Stimulated activated CD4-positive, alpha-beta T cell treated with anti-CD3 and anti-CD28 coated beads, TNF-alpha, amount 100 ng/mL, for 1 hour (primary cell): ENCODE results near the gene P3H3.

Experiments used
- DNase-seq, 3 donors: peaks; one replicate each; pipeline ENCODE4 v3.0.0-alpha.2; 2020; ENCODE audit warnings: low read depth in 3 of 3, low spot score in 1 of 3

Gene P3H3

GRCh38 chr12:6827982-6828780 is at the start of gene P3H3:
Gene P3H3 (plus strand): TSS chr12:6828407. CDS start chr12:6828441, 34 bp downstream.
- no peak for DNase-seq

- peak; percentile 71 to 76 (median 75) for DNase-seq
Measured at GRCh38 chr12:6778574-6779550, 49.3 kb upstream of the P3H3 start.

- DNase-seq: no peak
Measured at GRCh38 chr12:6779708-6780432, 48.3 kb upstream of the P3H3 start.

GRCh38 chr12:6780573-6780972 is 47.6 kb upstream of the P3H3 start:
- no peak for DNase-seq

- DNase-seq: no peak
Measured at GRCh38 chr12:6782119-6782518, 46.1 kb upstream of the P3H3 start.

- no peak for DNase-seq
Measured at GRCh38 chr12:6782850-6783566, 45.2 kb upstream of the P3H3 start.

GRCh38 chr12:6783828-6784227 is 44.4 kb upstream of the P3H3 start:
- no peak for DNase-seq

GRCh38 chr12:6784296-6784695 is 43.9 kb upstream of the P3H3 start:
- DNase-seq: no peak

GRCh38 chr12:6784761-6785160 is 43.4 kb upstream of the P3H3 start:
- no peak for DNase-seq

- DNase-seq: no peak
Measured at GRCh38 chr12:6786416-6787094, 41.7 kb upstream of the P3H3 start.

- no peak for DNase-seq
Measured at GRCh38 chr12:6787309-6787708, 40.9 kb upstream of the P3H3 start.

- DNase-seq: peak; percentile 38 to 56 (median 52)
Measured at GRCh38 chr12:6788972-6789924, 39.0 kb upstream of the P3H3 start, which contains the start of gene CD4. Gene CD4 (plus strand): TSS chr12:6789528. CDS start chr12:6800139, 10,611 bp downstream.

- no peak for DNase-seq
Measured at GRCh38 chr12:6790496-6791150, 37.6 kb upstream of the P3H3 start.

GRCh38 chr12:6791931-6792520 is 36.2 kb upstream of the P3H3 start:
- DNase-seq: no peak

GRCh38 chr12:6792522-6793201 is 35.5 kb upstream of the P3H3 start:
- no peak for DNase-seq

GRCh38 chr12:6795088-6795487 is 33.1 kb upstream of the P3H3 start:
- DNase-seq: no peak

- DNase-seq: no peak
Measured at GRCh38 chr12:6796576-6796975, 31.6 kb upstream of the P3H3 start.
